HG02870 (cell line): ENCODE results near the gene SUN3.
A peak's percentile ranks its signal among the peaks of the same experiment; 100 is the strongest.

Experiments
- ATAC-seq: cut with Tn5 transposase; IDR thresholded peaks from one replicate; pipeline ENCODE4 v1.9.1; 2021; ENCODE audit warnings: mild to moderate bottlenecking, moderate library complexity; ENCODE audit not compliant: unreplicated experiment

SUN3 gene

DNA sequence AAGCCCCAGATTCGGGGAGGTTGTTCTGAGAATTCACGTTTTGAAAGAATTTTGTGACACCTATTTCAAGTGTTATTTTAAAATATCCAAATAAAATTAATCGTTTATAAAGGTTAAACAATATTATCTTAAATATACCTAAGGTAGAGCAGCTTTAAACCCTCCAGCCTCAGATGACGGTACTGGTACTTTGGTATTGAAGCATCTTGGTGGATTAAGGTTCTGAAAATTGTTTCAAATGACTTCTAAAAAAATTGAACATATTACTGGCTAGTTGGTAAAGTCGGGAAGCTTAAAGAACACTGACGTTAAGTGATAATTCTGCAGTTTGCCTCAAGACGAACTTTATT lies 49.1 kb downstream of the SUN3 start:
- no peak for ATAC-seq

DNA sequence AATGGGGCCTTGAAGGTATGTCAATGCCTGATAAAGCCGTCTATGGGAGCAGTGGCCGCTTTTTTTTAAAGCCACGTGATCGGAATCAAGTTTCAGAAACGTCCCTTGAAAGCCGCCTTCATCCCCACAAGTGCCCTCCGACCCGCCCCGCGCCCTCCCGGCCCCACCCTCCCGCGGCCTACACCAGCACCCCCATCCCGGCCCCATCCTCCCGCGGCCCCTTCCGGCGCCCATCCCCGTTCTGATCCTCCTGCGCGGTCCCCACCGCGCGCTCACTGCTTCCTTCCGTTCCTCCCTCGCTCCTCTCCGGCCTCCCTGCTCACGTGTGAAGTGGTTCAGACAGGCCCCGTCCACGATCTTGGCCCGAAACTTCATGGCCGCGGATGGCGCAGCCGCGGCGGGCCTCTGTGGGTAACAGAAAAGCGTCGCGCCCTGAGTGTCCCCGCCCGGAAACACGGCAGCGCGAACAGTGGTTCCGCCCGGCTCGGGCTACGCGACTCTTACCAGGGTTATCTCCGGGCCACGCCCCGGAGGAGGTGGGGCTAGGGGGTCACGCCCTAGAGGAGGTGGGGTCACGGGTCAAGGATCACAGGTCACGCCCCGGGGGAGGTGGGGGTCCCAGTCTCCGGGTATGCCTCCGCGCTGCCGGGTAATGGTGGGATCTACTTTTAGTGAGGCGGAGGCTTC lies 49.6 kb downstream of the SUN3 start, which contains the start of gene HUS1:
TSS of gene HUS1 (minus strand) at position 471 of the 687 bp plus-strand sequence. CDS start at position 375, 96 bp downstream.
- ATAC-seq: peak; percentile 99

DNA sequence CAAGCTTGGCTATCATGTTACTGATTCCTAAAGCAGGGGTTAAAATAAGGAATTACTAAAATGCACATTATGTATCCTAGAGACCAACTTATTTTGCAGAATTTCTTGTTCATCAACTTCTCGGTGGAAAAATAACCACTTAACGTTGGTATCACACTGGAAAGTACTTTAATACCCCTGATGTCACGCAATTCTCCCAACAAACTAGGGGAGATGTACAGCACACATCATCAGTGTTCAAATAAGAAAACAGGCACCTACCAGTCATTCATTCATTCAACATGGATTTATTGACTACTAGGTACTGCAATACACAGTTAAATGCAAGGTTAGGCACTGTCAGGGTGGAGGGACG lies 50.1 kb downstream of the SUN3 start:
- ATAC-seq: no peak

DNA sequence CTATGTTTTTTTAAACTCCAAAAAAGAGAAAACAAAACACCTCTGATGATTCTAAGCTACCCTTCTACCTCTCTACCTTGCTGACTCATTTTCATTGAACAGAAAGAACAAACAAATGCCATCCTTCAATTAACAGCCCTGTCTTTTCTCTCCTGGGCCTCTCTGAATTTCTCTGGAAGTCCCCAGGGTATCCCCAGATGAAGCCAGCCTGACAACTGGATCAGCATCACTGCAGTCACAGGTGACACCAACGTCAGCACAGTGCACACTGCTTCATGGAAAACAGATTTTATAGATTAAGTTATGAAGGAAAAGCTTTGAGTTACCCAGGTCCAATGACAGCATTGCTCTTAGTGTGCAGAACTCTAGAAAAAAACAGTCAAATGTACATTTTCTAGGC lies 55.2 kb downstream of the SUN3 start:
- no peak for ATAC-seq

DNA sequence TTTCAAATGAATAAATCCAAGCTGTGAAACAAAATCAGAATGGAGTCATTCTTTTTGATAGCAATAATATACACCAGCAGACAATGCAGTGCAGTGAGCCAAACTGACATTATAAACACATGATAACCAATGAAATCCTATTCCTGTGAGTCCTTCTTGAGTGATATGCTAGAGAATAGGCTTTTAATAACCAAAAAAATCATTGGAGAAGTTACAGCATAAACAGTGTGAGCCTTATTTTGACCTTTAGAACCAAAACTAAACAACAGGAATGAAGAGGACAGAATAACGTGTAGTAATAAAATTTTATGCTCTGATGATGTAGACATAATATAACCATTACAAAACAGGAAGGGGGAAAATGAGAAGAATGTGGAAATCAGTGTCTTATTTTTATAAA lies 58.1 kb downstream of the SUN3 start:
- no peak for ATAC-seq

DNA sequence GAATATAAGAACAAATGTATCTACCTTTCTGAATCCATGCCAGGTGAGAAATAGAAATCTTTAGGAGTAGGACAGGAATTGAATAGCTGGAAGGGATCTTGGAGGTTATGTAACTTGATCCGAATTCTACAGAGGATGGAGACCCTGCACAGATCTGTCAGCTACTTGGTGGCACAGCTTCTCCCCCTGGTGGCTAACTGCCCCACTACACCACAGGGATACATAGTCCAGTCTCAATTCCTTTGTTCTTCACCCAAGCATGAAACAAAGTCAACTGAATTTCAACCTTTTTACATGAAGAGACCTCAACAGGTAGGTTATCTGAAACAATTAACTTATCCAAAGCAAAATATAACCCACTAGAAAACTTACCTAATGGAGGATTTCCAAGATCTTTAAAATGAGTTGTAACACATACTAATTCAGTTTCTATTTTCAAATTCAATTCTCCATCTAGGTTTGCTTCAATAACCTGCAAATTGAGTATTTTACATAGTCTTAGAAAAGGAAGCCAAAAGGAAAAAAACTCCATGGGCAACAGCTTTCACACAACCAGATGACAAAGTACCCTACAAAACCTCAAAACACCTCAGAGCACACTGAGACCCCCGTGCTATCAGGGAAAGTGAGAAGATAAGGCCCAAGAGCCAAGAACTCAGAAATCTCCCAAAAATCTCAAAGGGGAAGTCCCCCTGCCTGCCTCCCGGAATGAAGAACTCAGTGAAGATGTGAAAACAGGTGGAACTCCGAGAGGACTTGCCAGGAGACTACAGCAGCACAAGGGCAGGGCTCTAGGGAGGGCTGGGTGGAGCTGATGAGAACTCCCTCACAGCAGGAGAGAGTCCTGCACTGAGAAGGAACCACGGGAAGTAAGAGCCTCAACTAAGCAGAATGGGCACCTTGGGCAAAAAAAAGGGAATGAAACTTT lies 59.8 kb downstream of the SUN3 start:
- ATAC-seq: peak; percentile 77

DNA sequence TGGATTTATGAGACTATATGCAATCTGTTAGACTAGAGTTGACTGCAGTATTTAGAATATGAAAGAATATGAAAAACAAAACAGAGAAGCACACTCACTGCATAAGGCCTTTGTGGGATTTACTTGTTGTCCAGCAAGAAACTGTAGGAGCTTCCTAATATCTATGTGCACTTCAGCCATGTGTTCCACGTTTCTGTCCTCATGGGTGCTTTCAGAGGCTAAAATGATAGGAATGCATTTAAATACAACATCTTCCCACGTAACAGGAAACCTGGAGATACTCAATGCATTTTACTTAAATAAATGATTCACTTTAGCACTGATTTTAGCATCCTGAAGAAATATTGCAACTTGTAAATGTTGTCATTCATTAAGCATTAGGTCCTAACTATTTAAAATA lies 61.2 kb downstream of the SUN3 start:
- ATAC-seq: no peak

DNA sequence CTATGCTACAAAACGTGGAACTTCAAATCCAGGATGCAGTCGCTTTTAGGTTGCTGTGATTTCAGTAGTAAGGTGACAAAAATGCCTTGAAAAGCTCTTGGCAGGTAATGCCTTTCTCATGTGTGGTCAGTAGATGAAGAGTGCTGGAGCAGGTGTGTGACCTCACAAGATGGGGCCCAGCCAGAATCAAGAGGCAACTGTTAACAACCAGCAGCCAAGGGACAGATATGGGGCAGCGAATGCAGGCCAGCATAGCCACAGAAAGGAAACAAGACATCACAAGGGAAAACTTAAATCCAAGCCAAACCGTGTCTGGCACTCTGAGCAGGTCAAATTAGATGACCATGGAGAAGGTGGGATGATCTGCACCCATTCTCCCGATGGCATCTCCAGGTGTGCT lies 61.8 kb downstream of the SUN3 start:
- ATAC-seq: no peak

DNA sequence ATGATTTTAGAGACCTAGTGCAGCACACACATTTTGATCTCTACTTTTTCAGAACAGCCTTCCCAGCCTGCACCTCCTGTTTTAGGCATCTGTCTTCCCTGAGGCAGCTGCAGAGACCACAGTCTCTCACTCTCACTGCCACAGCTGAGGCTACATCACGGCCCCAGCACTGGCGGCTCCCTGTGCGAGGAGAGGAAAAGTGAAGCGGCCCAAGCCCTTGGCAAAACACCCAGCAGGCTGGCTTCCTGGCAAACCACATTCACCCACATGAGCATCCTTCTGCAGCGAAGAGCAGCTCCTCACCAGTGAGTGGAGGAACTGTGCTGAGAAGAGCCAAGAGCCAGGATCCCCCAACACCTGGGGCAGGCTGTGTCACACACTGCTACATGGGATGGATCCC lies 63.5 kb downstream of the SUN3 start:
- no peak for ATAC-seq

DNA sequence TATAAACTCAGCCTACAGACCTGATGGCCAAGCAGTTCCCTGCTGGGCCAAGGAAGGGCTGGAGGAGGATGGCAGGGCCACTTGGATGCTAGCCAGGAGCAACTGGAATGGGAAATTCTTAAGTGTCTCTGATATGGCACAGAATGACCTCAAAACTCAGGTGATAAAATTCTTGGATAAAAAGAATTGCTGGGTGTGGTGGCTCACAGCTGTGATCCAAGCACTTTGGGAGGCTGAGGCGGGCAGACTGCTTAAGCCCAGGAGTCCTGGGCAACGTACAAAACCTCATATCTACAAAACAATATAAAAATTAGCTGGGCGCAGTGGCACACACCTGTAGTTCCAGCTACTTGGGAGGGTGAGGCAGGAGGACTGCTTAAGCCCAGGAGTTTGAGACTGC lies 66.6 kb downstream of the SUN3 start:
- no peak for ATAC-seq

DNA sequence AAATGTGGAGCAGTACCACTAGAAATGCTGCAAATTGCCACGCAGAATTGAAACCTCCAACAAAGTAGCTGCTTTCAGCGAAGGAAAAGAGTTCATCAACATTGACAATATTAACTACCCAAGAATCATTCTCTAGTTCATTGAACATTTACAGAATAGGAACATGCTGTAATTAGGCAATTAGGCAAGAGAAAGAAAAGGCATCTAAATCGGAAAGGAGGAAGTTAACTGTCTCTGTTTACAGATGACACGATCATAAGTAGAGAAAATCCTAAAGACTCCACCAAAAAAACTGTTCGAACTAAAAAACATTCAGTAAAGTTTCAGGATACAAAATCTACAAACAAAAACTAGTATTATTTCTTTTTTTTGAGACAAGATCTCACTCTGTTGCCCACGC lies 71.8 kb downstream of the SUN3 start:
- ATAC-seq: no peak

DNA sequence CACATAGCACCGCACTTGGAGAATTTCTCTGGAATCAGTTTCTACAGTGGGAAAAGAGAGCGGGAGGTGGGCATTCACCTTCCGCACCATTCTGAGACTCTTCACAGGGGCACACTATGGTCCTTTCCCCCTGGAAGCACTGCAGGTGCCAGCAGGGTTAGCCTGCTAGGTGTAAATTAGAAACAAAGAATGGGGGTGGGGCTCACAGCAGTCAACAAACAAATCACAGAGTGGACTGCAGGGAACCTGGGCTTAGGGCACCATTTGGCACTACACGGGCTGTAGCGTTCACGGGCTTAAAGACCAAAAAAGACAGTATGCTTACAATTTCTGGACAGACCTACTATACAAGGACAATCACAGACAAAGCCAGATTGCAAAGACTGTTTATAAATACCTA lies 72.7 kb downstream of the SUN3 start:
- no peak for ATAC-seq

DNA sequence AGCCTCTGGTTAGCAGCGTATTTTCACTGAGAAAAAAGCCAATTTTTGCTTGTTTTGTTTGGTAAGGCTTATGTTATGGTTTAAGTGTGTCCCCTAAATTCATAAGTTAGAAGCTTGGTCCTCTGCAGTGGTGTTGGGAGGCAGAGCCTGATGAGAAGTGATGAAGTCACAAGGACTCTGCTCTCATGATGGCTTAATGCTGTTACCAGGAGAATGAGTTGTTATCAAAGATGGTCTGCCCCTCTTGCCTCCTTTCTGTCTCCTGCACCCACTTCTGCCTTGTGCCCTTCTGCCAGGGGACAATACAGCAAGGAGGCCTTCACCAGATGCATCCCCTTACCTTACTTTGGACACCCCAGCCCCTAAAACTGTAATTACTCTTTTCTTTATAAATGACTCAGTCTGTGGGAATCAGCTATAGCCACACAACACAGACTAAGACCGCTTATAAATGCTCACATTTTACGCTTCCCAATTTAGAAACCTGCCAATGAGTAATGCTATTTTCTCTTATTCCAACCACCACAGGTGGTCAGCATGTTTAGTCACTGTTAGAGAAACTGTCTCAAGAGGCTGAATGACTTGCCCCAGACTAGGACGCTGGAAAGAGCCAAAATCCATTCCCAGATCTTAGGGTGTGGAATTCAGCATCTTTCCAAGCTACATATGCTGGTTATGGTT lies 74.5 kb downstream of the SUN3 start:
- peak; percentile 58 for ATAC-seq

DNA sequence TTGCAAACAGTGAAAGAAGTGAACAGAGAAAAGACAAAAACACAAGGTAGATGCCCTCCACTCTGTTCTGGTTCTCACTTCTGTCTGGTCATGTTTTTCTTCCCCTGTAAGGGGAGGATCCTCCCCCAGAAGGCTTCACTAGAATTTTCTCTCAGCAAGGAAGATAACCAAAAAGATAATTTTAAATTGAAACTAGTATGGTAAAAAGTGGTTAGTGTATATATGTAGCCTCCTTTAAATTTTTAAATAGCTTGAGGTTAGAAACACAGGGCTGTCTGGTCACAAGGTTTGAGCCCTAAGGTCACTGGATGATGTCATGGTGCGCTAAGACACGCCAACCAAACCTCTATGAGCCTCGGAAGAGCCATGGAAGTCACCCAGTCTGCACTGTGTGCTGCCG lies 75.1 kb downstream of the SUN3 start:
- peak; percentile 63 for ATAC-seq

DNA sequence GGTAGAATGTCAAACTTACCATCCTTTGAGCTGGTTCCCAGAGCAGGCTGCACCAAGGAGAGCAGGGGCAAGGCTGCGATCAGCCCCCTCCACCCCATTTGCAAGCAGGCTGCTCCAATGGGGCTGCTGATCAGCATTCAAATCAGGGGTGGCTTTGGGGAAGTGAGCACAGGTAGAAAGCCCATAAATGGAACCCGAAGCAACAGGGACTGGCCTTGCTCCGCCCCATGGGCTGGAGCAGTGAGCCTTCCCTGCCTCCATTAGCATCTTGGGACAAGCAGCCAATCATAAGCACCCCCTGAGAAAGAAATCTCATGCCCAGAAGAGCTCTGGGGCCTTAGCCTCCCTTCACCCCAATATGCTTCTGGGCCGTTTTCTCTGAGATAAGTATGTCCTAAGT lies 76.7 kb downstream of the SUN3 start:
- no peak for ATAC-seq

DNA sequence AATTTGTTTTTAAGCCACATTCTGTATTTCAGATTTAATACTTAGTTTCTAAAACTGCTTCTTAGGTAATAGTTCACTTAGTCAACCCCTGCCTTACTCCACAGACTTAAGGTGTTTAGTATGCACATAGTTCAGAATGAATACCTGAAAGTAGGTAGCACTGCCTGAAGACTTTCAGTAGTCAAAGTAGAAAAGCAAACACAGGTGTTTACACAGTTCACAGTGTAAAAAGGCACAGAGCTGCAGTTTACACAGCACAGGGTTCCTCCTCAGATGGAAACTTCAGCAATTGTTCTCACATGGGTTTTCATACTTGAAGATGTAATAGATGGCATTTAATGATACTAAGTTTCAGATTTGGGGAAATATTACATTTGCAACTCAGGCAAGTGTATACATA lies 77.5 kb downstream of the SUN3 start:
- peak; percentile 30 for ATAC-seq

DNA sequence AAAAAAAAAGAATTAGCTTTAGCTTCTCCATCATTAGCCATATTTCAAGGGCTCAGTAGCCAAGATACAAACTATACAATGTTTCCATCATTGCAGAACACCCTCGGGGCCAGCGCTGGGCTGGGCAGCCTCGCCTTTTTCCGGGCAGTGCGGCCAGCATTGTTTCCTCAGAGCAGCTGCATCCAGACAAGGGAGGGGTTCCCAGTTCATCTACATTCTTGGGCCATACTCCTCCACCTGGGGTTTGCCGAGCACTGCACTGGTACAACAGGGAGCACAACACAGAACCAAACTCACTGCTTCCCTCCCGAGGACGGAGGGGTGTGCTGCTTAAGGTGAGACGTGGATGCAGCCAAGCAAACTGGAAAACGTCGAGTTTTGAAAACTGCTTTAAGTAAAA lies 78.2 kb downstream of the SUN3 start:
- no peak for ATAC-seq

DNA sequence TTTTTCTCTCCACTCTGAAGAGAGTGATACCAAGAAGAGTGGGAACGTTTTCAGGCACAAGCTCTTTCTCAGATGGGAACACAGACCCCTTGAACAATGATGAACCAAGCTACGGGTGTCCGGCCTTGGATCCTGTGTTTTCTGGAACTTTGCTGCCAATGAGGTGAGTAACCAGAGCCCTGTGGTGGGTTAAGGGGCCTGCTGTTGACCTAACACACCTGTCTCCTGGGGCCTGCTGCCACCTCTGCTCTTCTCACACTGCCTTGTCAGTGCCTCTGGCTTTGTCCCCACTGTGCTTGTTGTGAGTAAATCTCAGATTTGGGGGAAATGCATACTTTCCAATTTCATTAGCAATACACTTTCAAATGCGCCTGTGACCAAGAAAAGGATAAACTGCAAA lies 79.2 kb downstream of the SUN3 start:
- ATAC-seq: no peak

DNA sequence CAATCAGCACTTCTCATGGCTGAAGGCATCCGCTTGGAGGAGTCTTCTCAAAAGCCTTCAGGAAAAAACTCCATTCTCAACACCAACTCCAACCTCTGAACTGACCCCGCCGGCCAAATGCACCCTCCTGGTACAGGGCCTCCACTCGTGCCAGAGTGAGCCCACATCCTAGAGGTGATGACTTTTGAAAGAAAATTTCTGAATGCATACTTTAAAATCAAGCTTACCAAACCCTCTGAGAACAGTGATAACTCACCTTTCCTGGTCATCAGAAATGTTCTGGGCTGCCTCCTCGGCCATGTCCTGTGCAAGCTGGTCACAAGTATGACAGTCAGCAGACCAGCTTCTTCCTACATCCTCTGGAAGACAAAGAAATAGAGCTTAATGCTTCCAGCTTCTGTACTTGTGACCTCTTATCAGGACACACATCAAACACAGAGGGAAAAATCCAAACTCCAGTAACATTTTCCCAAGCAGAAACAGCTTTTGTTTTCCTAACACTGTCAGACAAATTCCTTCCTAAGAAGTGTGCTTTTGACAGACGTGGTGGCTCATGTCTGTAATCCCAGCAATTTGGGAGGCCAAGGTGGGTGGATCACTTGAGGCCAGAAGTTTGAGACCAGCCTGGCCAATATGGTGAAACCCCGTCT lies 80.6 kb downstream of the SUN3 start, which contains the start of gene PKD1L1:
TSS of gene PKD1L1 (minus strand) at position 326 of the 650 bp plus-strand sequence. CDS start at position 300, 26 bp downstream.
- no peak for ATAC-seq

DNA sequence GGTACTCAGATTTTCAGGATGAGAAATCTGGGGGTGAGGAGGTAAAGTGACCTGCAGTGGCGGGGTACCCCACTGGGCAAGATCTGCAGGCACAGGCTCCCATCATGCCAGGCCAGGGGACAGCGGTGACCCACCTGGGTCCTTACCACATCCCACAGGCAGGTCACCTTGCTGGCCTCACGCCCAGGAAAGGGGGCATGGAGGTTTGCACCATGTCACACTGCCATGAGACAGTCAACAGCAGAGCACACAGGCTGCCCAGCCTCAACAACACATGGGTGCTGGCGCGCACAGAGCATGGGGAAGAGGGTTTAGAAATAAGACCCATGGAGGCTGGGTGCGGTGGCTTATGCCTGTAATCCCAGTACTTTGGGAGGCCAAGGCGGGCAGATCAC lies 81.6 kb downstream of the SUN3 start:
- ATAC-seq: no peak
